ENCODE results near the gene L3MBTL4. TPM values are rescaled to one million over a fixed set of nuclear protein-coding genes. Genes with fewer than 3 reads are reported as not detected.

Gene L3MBTL4
- total RNA-seq, 1 experiment from 2014 or later: 0.87 TPM

GRCh38 chr18:6150430-6150829 is 264.3 kb downstream of the L3MBTL4 start:
- ATAC-seq (no peak), DNase-seq (ENCODE audit: low read depth, low spot score) (no peak)
- intact Hi-C loops (cut with micrococcal nuclease; ENCODE audit: unreplicated experiment) (no loop called here), in situ Hi-C loops (cut with HindIII; ENCODE audit: low pct_unique_long_range_greater_than_20kb, low sequenced_read_pairs) (no loop called here)
- BruUV-seq (replicated peaks): no TSS peak
- Histone ChIP-seq H3K27me3 (ENCODE audit: control insufficient read depth, insufficient read depth, low read length) (no peaks in the 10 kb centered on the region), H3K9me3 (ENCODE audit: control insufficient read depth, insufficient read depth, low read depth, low read length) (no peaks in the 10 kb centered on the region; the same call in 1 of the 2 replicates), H3K4me3 (ENCODE audit: low read depth in 2 of 2, low read length in 2 of 2) (no peak overlapping the region), H3K27ac (ENCODE audit: low read length) (no peak overlapping the region), H3K36me3 (ENCODE audit: control insufficient read depth, insufficient read depth, low read length) (no peaks in the 10 kb centered on the region), H3K4me1 (ENCODE audit: control insufficient read depth, insufficient read depth, low read length) (no peaks in the 10 kb centered on the region)
- ChIA-PET CTCF (interaction anchor here (0.6 kb wide), 1 partner anchor 34 kb away, joined by 5 read pairs; no protein-coding TSS in a partner anchor), POLR2A (no interaction called here)
- TF ChIP-seq CTCF (IDR thresholded peaks at IDR 0.05): no peak
- no peak for TF ChIP-seq TCF7L2 (IDR thresholded peaks at IDR 0.05; ENCODE audit: low read depth, low read length)
- TF ChIP-seq, protein P1, sequence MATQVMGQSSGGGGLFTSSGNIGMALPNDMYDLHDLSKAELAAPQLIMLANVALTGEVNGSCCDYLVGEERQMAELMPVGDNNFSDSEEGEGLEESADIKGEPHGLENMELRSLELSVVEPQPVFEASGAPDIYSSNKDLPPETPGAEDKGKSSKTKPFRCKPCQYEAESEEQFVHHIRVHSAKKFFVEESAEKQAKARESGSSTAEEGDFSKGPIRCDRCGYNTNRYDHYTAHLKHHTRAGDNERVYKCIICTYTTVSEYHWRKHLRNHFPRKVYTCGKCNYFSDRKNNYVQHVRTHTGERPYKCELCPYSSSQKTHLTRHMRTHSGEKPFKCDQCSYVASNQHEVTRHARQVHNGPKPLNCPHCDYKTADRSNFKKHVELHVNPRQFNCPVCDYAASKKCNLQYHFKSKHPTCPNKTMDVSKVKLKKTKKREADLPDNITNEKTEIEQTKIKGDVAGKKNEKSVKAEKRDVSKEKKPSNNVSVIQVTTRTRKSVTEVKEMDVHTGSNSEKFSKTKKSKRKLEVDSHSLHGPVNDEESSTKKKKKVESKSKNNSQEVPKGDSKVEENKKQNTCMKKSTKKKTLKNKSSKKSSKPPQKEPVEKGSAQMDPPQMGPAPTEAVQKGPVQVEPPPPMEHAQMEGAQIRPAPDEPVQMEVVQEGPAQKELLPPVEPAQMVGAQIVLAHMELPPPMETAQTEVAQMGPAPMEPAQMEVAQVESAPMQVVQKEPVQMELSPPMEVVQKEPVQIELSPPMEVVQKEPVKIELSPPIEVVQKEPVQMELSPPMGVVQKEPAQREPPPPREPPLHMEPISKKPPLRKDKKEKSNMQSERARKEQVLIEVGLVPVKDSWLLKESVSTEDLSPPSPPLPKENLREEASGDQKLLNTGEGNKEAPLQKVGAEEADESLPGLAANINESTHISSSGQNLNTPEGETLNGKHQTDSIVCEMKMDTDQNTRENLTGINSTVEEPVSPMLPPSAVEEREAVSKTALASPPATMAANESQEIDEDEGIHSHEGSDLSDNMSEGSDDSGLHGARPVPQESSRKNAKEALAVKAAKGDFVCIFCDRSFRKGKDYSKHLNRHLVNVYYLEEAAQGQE (IDR thresholded peaks at IDR 0.05; ENCODE audit: insufficient read depth in 1 of 2, low read depth in 2 of 2, low read length in 1 of 2): no peak
- TF ChIP-seq SIN3A (IDR thresholded peaks at IDR 0.05; ENCODE audit: borderline replicate concordance, insufficient read depth, low read depth, low read length): no peak
- no peak for TF ChIP-seq POLR2AphosphoS5 (IDR thresholded peaks at IDR 0.05; ENCODE audit: low read depth, low read length)

DNA sequence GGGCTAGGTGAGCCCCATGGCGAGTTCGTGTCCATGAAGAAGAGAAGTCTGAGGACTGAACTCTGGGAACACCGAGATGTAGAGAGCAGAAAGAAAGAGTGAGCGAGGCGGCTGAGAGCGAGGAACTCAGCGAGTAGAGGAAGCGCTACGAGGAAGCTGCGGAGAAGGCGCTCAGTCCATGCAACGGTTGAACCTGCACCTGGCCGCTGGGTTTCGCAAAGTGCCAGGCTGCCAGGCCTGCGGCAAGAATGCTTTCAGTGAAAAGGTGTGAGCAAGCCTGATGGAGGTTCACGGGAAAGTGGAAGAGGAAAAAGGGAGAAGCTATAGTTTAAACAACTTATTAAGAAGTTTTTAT is 268.4 kb downstream of the L3MBTL4 start:
- BruUV-seq (replicated peaks): no TSS peak
- Histone ChIP-seq H3K9me3 (ENCODE audit: control insufficient read depth, insufficient read depth, low read depth, low read length) (no peaks in the 10 kb centered on the region), H3K27ac (ENCODE audit: low read length) (no peak overlapping the region), H3K36me3 (ENCODE audit: control insufficient read depth, insufficient read depth, low read length) (no peaks in the 10 kb centered on the region), H3K4me3 (ENCODE audit: low read depth in 2 of 2, low read length in 2 of 2) (no peak overlapping the region), H3K4me1 (ENCODE audit: control insufficient read depth, insufficient read depth, low read length) (no peaks in the 10 kb centered on the region), H3K27me3 (ENCODE audit: control insufficient read depth, insufficient read depth, low read length) (no peaks in the 10 kb centered on the region)
- in situ Hi-C loops (cut with HindIII; ENCODE audit: low pct_unique_long_range_greater_than_20kb, low sequenced_read_pairs): no loop called here
- DNase-seq (ENCODE audit: low read depth, low spot score) (no peak), ATAC-seq (no peak)
- POLR2A ChIA-PET: no interaction called here
- TF ChIP-seq CTCF (IDR thresholded peaks at IDR 0.05): no peak
- no peak for TF ChIP-seq SIN3A (IDR thresholded peaks at IDR 0.05; ENCODE audit: borderline replicate concordance, insufficient read depth, low read depth, low read length)
- no peak for TF ChIP-seq POLR2AphosphoS5 (IDR thresholded peaks at IDR 0.05; ENCODE audit: low read depth, low read length)
- no peak for TF ChIP-seq TCF7L2 (IDR thresholded peaks at IDR 0.05; ENCODE audit: low read depth, low read length)
- TF ChIP-seq, protein P1 (IDR thresholded peaks at IDR 0.05; ENCODE audit: insufficient read depth in 1 of 2, low read depth in 2 of 2, low read length in 1 of 2): no peak
- intact Hi-C loops (cut with micrococcal nuclease; ENCODE audit: unreplicated experiment): no loop called here
- CTCF ChIA-PET: no interaction called here

All from Panc1 (cell line).